ENCODE data around the gene USP17L20.
"Not testable (repeated sequence)": the region's sequence is repeated elsewhere in the genome, so short reads cannot be mapped to it uniquely, and the experiment has no call there.

GRCh38 chr4:9234085-9234484 is 23.8 kb upstream of the USP17L20 start, which contains the start of gene USP17L15:
- TF ChIP-seq TAF1 (IDR thresholded peaks at IDR 0.05; ENCODE audit: borderline replicate concordance, insufficient read depth, low read length); POLR2AphosphoS5 (IDR thresholded peaks at IDR 0.05; ENCODE audit: low read depth, low read length); REST (IDR thresholded peaks at IDR 0.05; ENCODE audit: insufficient read depth in 1 of 2, low read depth in 2 of 2, low read length in 2 of 2); SIN3A (IDR thresholded peaks at IDR 0.05; ENCODE audit: borderline replicate concordance, insufficient read depth, low read length): not testable (repeated sequence)
